Ascending aorta (tissue), 2 donors: Measurements from ENCODE around the gene MIA. TPM values are rescaled to one million over a fixed set of nuclear protein-coding genes. Genes with fewer than 3 reads are reported as not detected.

Source experiments
- DNase-seq, 2 donors: peaks; one replicate each; pipeline ENCODE4 v3.0.0-alpha.2; 2019; ENCODE audit warnings: low spot score in 2 of 2
- H3K27ac ChIP-seq, 2 donors: fragments of 200-600 bp; sonication (generic); one replicate each; pipeline ENCODE4 v1.5.1; 2016 to 2017; ENCODE audit warnings: mild to moderate bottlenecking in 1 of 2
- H3K27me3 ChIP-seq: fragments of 200-600 bp; sonication (generic); one replicate; pipeline ENCODE4 v1.5.1; 2017
- H3K36me3 ChIP-seq, 2 donors: fragments of 200-600 bp; sonication (generic); one replicate each; pipeline ENCODE4 v1.5.1; 2016
- H3K4me1 ChIP-seq, 2 donors: fragments of 200-600 bp; sonication (generic); one replicate each; pipeline ENCODE4 v1.5.1; 2016 to 2017; ENCODE audit warnings: mild to moderate bottlenecking in 1 of 2
- H3K4me3 ChIP-seq, 2 donors: fragments of 200-600 bp; sonication (generic); one replicate each; pipeline ENCODE4 v1.5.1; 2016 to 2017; ENCODE audit warnings: mild to moderate bottlenecking in 1 of 2
- H3K9me3 ChIP-seq, 2 donors: fragments of 200-600 bp; sonication (generic); one replicate each; pipeline ENCODE4 v1.5.1; 2016
- CTCF ChIP-seq, 3 experiments: fragments of 200-600 bp in 2 of 3; fragments of 450-650 bp in 1 of 3; sonication (generic) in 2 of 3; IDR thresholded peaks; one replicate each; pipeline ENCODE4 v1.5.1; 2016 to 2019; ENCODE audit warnings: antibody characterized with exemption in 3 of 3, mild to moderate bottlenecking in 1 of 3, moderate library complexity in 1 of 3
- intact Hi-C: fragments of 100-400 bp; cut with DNase I; formaldehyde crosslinking; loops from one replicate; pipeline ENCODE4 v1.15.1; 2023
- total RNA-seq: library from RNA; depleted of rRNA; stranded (reverse); fragments of >200 nt; gene quantifications from one replicate; pipeline ENCODE4 v1.1.0, GENCODE V29; 2016

MIA gene
- total RNA-seq, 1 donor from 2014 or later = not detected

GRCh38 chr19:40775632-40776022, 306 bp downstream of the MIA start:
- Histone ChIP-seq H3K4me1 (peaks cover 0 to 13% of the 10 kb centered on the region in 2 donors), H3K36me3 (peaks cover 3 to 6% of the 10 kb centered on the region in 2 donors), H3K4me3 (no peak overlapping the region), H3K9me3 (no peaks in the 10 kb centered on the region), H3K27ac (no peak overlapping the region), H3K27me3 (no peaks in the 10 kb centered on the region)
- intact Hi-C loops = loop anchor here (10.0 kb wide), 2 partner anchors 311 to 489 kb away; partner anchors contain the start of genes BLVRB, HNRNPUL1 and SPTBN4
- no peak for DNase-seq
- TF ChIP-seq CTCF (IDR thresholded peaks at IDR 0.05) = no peak

GRCh38 chr19:40776364-40776763, 1.0 kb downstream of the MIA start:
- Histone ChIP-seq H3K27ac (peak overlapping the region; percentile 97 to 99), H3K4me3 (no peak overlapping the region), H3K27me3 (no peaks in the 10 kb centered on the region), H3K36me3 (peaks cover 3 to 6% of the 10 kb centered on the region in 2 donors), H3K9me3 (no peaks in the 10 kb centered on the region), H3K4me1 (peaks cover 0 to 13% of the 10 kb centered on the region in 2 donors)
- no peak for TF ChIP-seq CTCF (IDR thresholded peaks at IDR 0.05)
- intact Hi-C loops = loop anchor here (10.0 kb wide), 2 partner anchors 312 to 488 kb away; partner anchors contain the start of genes BLVRB, HNRNPUL1 and SPTBN4
- DNase-seq = no peak

DNA sequence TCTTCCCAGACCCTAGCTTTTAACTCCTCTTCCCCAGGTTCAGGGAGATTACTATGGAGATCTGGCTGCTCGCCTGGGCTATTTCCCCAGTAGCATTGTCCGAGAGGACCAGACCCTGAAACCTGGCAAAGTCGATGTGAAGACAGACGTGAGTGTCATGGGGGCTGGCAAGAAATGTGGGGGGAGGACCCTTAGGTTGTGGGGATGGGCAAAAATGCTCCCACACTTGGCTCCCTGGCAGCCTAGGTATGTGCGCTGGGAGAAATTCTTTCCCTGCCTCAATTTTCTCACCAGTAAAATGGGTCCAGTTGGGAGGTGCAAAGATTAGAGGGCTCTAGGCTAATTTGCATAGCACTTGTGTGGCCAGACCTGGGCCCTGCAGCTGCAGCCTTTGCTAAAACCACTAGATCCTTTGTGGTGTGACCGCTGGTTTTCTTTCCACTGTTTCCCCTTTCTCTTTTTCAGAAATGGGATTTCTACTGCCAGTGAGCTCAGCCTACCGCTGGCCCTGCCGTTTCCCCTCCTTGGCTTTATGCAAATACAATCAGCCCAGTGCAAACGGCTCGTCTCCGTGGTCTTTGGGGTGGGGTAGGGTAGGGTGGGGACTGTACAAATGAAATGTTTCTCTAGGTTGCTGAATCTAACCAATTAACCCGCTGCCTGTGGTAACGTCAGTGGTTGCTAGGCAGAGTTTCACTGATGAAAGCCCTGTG, 1.8 kb downstream of the MIA start:
- peak; percentile 79 to 97 for DNase-seq
- H3K27ac ChIP-seq = peak overlapping the region; percentile 97 to 99
- H3K9me3 ChIP-seq = no peaks in the 10 kb centered on the region
- H3K27me3 ChIP-seq = no peaks in the 10 kb centered on the region
- H3K4me1 ChIP-seq = peaks cover 0 to 13% of the 10 kb centered on the region in 2 donors
- H3K4me3 ChIP-seq = peak overlapping the region; percentile 81 to 91
- H3K36me3 ChIP-seq = peaks cover 0 to 5% of the 10 kb centered on the region in 2 donors
- no peak for TF ChIP-seq CTCF (IDR thresholded peaks at IDR 0.05)
- intact Hi-C loops = loop anchor here (10.0 kb wide), 2 partner anchors 312 to 488 kb away; partner anchors contain the start of genes BLVRB, HNRNPUL1 and SPTBN4

GRCh38 chr19:40777645-40777936, 2.3 kb downstream of the MIA start:
- Histone ChIP-seq H3K27me3 (no peaks in the 10 kb centered on the region), H3K9me3 (no peaks in the 10 kb centered on the region), H3K36me3 (peaks cover 0 to 8% of the 10 kb centered on the region in 2 donors), H3K4me1 (peaks cover 0 to 13% of the 10 kb centered on the region in 2 donors), H3K27ac (peak overlapping the region; percentile 97 to 99), H3K4me3 (peak overlapping the region; percentile 81 to 91)
- no peak for DNase-seq
- no peak for TF ChIP-seq CTCF (IDR thresholded peaks at IDR 0.05)
- intact Hi-C loops = loop anchor here (10.0 kb wide), 2 partner anchors 313 to 487 kb away; partner anchors contain the start of genes BLVRB, HNRNPUL1 and SPTBN4

DNA sequence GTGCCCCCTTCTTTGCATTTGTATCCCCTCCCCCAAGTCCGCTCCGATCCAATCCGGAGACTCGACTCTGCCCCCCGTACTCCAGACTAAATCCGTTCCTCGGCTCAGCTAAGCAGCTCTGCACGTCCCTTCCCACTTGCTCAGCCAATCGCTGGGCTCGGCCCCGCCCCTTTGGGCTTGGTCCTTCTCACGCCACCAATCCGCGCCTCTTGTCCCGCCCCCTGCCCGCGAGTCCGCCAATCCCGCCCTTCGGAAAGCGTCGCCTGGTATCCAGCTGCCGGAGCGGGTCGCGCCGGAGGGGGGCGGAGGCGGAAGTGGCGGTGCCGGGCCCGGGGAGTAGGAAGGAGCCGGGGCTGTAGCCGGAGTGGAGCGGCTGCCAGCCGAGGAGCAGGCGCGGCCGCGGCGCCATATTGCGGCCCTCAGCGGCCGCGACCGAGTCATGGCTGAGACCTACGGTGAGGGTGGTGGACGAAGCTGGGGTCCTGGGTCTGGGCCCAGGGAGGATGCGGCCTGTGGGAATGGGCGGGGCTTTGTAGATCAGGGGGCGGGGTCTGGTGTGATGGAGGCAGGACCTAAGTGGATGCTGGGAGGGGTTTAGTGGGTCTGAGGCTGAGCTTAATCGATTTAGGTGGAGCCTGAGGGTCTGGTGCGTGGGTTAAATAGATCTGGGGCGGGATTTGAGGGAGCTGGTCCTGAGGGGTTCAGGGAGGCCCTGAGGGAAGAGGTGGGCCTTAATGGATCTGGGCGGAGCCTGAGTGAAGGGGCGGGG, 2.8 kb downstream of the MIA start, which contains the start of gene RAB4B:
Gene RAB4B, plus strand, starts transcription at position 311 of the 769 bp plus-strand sequence. Its CDS starts 129 bp downstream, at position 440.
- intact Hi-C loops = loop anchor here (1.0 to 10.0 kb wide), 6 partner anchors 20 to 487 kb away; partner anchors contain the start of genes ACTMAP, BLVRB, HNRNPUL1 and SPTBN4
- no peaks in the 10 kb centered on the region for H3K9me3 ChIP-seq
- TF ChIP-seq CTCF (IDR thresholded peaks at IDR 0.05) = no peak

More for the DNA sequence above, 2.8 kb downstream of the MIA start, which contains the start of gene RAB4B:
- peaks cover 0 to 8% of the 10 kb centered on the region in 2 donors for H3K36me3 ChIP-seq
- DNase-seq = peak; percentile 99 to 100
- peak within 1 kb of the TSS; percentile 97 to 99 for H3K27ac ChIP-seq
- peaks cover 0 to 13% of the 10 kb centered on the region in 2 donors for H3K4me1 ChIP-seq
- peak within 1 kb of the TSS; percentile 81 to 91 for H3K4me3 ChIP-seq
- H3K27me3 ChIP-seq = no peaks in the 10 kb centered on the region
